Neural cell (in vitro differentiated cells): ENCODE data around the gene DSG4.

ENCODE experiments used
- CTCF ChIP-seq: fragments of 450-650 bp; IDR thresholded peaks from 2 replicates; pipeline ENCODE4 v1.5.1; 2014; ENCODE audit warnings: antibody characterized with exemption, mild to moderate bottlenecking, moderate library complexity; ENCODE audit not compliant: poor library complexity, severe bottlenecking
- REST ChIP-seq: IDR thresholded peaks from 2 replicates; pipeline ENCODE4 v1.6.1; 2012; ENCODE audit warnings: borderline replicate concordance
- SMC3 ChIP-seq: fragments of 450-650 bp; conservative IDR thresholded peaks from 2 replicates; pipeline ENCODE4 v1.6.1; 2014; ENCODE audit warnings: antibody characterized with exemption, mild to moderate bottlenecking, moderate library complexity; ENCODE audit not compliant: poor library complexity

- TF ChIP-seq CTCF (no peak), REST (no peak), SMC3 (no peak)
These were observed 53.5 kb downstream of the DSG4 start for GRCh38 chr18:31430072-31430471.
